Right ventricle myocardium superior (tissue), 1 donor: ENCODE measurements around the gene TRIM42. TPM values are rescaled to one million over a fixed set of nuclear protein-coding genes. Genes with fewer than 3 reads are reported as not detected.

ENCODE experiments used
- ATAC-seq: fragments of 200-7000 bp; cut with Tn5 transposase; one replicate; pipeline ENCODE4 v1.9.1; 2020; ENCODE audit warnings: mild to moderate bottlenecking; ENCODE audit not compliant: poor library complexity
- DNase-seq: peaks from one replicate; pipeline ENCODE4 v3.0.0-alpha.2; 2020
- intact Hi-C: fragments of 100-400 bp; cut with DNase I; formaldehyde crosslinking; loops from one replicate; pipeline ENCODE4 v1.11.2; 2022
- total RNA-seq: library from RNA; stranded (reverse); fragmentation: NEBNext Ultra II Directional; extraction: Animal tissue kit (Norgen Biotek cat#: 25700); gene quantifications from one replicate; pipeline ENCODE4 v1.2.1, GENCODE V29; 2021
- donor health status: DM: no; HTN: yes; CAD: no; lungs with severe emphysema.

Gene TRIM42
- total RNA-seq, 1 donor from 2014 or later = not detected

- intact Hi-C loops = no loop called here
- DNase-seq = no peak
- ATAC-seq = no peak
Measured at GRCh38 chr3:140706360-140706759, 28.5 kb downstream of the TRIM42 start.

GRCh38 chr3:140708815-140709214 lies 31.0 kb downstream of the TRIM42 start:
- ATAC-seq = peak; percentile 67

GRCh38 chr3:140709751-140710150 lies 31.9 kb downstream of the TRIM42 start:
- intact Hi-C loops = no loop called here
- ATAC-seq (no peak), DNase-seq (no peak)

More at GRCh38 chr3:140708815-140709214, 31.0 kb downstream of the TRIM42 start:
- intact Hi-C loops = no loop called here
- no peak for DNase-seq

- ATAC-seq = no peak
Measured at GRCh38 chr3:140710711-140711389, 33.0 kb downstream of the TRIM42 start.

GRCh38 chr3:140711390-140712035 lies 33.6 kb downstream of the TRIM42 start:
- intact Hi-C loops = no loop called here
- ATAC-seq (no peak), DNase-seq (no peak)

More at GRCh38 chr3:140710711-140711389, 33.0 kb downstream of the TRIM42 start:
- DNase-seq = no peak
- intact Hi-C loops = no loop called here

- DNase-seq (no peak), ATAC-seq (no peak)
- intact Hi-C loops = no loop called here
Measured at GRCh38 chr3:140712301-140712700, 34.4 kb downstream of the TRIM42 start.

GRCh38 chr3:140715035-140715434 lies 37.2 kb downstream of the TRIM42 start:
- ATAC-seq (no peak), DNase-seq (no peak)
- intact Hi-C loops = no loop called here

GRCh38 chr3:140717921-140718320 lies 40.1 kb downstream of the TRIM42 start:
- DNase-seq (no peak), ATAC-seq (peak; percentile 86)
- intact Hi-C loops = no loop called here

GRCh38 chr3:140719841-140720614 lies 42.2 kb downstream of the TRIM42 start:
- peak; percentile 89 for ATAC-seq
- peak; percentile 41 for DNase-seq
- intact Hi-C loops = no loop called here

- DNase-seq (no peak), ATAC-seq (no peak)
- intact Hi-C loops = no loop called here
Measured at GRCh38 chr3:140723576-140723975, 45.7 kb downstream of the TRIM42 start.

GRCh38 chr3:140724856-140725812 lies 47.3 kb downstream of the TRIM42 start:
- ATAC-seq = no peak
- intact Hi-C loops = no loop called here
- no peak for DNase-seq

- DNase-seq = no peak
- intact Hi-C loops = no loop called here
- no peak for ATAC-seq
Measured at GRCh38 chr3:140726066-140726465, 48.2 kb downstream of the TRIM42 start.

- DNase-seq (no peak), ATAC-seq (no peak)
- intact Hi-C loops = no loop called here
Measured at GRCh38 chr3:140727886-140728285, 50.0 kb downstream of the TRIM42 start.

- no peak for DNase-seq
- intact Hi-C loops = no loop called here
- ATAC-seq = no peak
Measured at GRCh38 chr3:140731440-140732119, 53.7 kb downstream of the TRIM42 start.

GRCh38 chr3:140733623-140734022 lies 55.8 kb downstream of the TRIM42 start:
- DNase-seq (no peak), ATAC-seq (no peak)
- intact Hi-C loops = no loop called here

GRCh38 chr3:140736863-140737460 lies 59.1 kb downstream of the TRIM42 start:
- peak; percentile 89 for ATAC-seq
- peak; percentile 77 for DNase-seq
- intact Hi-C loops = loop anchor here (5.0 kb wide), 1 partner anchor 185 kb away; no protein-coding TSS in a partner anchor

GRCh38 chr3:140742116-140742515 lies 64.3 kb downstream of the TRIM42 start:
- no peak for DNase-seq
- ATAC-seq = no peak
- intact Hi-C loops = no loop called here

GRCh38 chr3:140748171-140748570 lies 70.3 kb downstream of the TRIM42 start:
- DNase-seq (no peak), ATAC-seq (no peak)
- intact Hi-C loops = no loop called here
